ENCODE measurements around the gene OR8D2.

DNA sequence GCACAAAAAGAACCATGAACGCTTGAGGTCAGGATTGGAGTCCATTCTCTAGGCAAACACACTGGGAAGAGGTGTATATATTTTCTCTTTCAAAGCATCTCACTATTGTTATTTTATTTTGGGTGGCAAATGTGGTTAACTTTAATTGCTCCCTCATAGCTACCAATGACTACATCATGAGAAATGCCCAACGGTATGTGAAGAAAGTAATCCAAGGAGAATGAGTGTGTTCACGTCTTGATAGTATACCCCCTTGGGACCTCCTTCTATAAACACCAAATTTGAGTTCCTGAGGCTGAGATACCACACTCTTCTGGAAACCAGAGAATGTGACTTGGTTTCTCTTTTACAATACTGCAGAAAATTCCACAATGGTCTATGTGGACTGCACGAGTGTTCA lies 22.1 kb downstream of the OR8D2 start:
- TF ChIP-seq POLR2AphosphoS5 (IDR thresholded peaks at IDR 0.05) (no peak), POLR2A (IDR thresholded peaks at IDR 0.05) (no peak), EP300 (IDR thresholded peaks at IDR 0.05) (no peak)
- TF ChIP-seq, protein P1, sequence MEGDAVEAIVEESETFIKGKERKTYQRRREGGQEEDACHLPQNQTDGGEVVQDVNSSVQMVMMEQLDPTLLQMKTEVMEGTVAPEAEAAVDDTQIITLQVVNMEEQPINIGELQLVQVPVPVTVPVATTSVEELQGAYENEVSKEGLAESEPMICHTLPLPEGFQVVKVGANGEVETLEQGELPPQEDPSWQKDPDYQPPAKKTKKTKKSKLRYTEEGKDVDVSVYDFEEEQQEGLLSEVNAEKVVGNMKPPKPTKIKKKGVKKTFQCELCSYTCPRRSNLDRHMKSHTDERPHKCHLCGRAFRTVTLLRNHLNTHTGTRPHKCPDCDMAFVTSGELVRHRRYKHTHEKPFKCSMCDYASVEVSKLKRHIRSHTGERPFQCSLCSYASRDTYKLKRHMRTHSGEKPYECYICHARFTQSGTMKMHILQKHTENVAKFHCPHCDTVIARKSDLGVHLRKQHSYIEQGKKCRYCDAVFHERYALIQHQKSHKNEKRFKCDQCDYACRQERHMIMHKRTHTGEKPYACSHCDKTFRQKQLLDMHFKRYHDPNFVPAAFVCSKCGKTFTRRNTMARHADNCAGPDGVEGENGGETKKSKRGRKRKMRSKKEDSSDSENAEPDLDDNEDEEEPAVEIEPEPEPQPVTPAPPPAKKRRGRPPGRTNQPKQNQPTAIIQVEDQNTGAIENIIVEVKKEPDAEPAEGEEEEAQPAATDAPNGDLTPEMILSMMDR (IDR thresholded peaks at IDR 0.05), result no peak
